GM12891 (cell line): ENCODE data around the gene PLPPR4.

Experiments
- PAX5 ChIP-seq: IDR thresholded peaks from 2 replicates; pipeline ENCODE4 v1.6.1; 2011; ENCODE audit warnings: low read length, moderate library complexity, mild to moderate bottlenecking; ENCODE audit not compliant: insufficient read depth, severe bottlenecking
- POLR2A ChIP-seq: IDR thresholded peaks from 2 replicates; pipeline ENCODE4 v1.6.1; 2011; ENCODE audit warnings: low read depth, low read length, control low read depth
- POLR2AphosphoS5 ChIP-seq: IDR thresholded peaks from 2 replicates; pipeline ENCODE4 v1.6.1; 2011; ENCODE audit warnings: low read depth, low read length, control low read depth
- SPI1 ChIP-seq: IDR thresholded peaks from 2 replicates; pipeline ENCODE4 v1.6.1; 2011; ENCODE audit warnings: low read depth, low read length, control low read depth
- TAF1 ChIP-seq: IDR thresholded peaks from 2 replicates; pipeline ENCODE4 v1.6.1; 2011; ENCODE audit warnings: low read depth, low read length, control low read depth

GRCh38 chr1:99233446-99233845 is 30.8 kb upstream of the PLPPR4 start:
- TF ChIP-seq TAF1 (no peak), SPI1 (no peak), POLR2A (no peak), POLR2AphosphoS5 (no peak), PAX5 (no peak)
